Skeletal muscle satellite cell (primary cell): Measurements from ENCODE around the gene UNKL. TPM values are rescaled to one million over a fixed set of nuclear protein-coding genes. Genes with fewer than 3 reads are reported as not detected.

Experiments used
- H3K27me3 ChIP-seq: 2 replicates; pipeline ENCODE4 v1.7.0; 2013; ENCODE audit warnings: low read length; ENCODE audit not compliant: control insufficient read depth, insufficient read depth
- H3K36me3 ChIP-seq: 2 replicates; pipeline ENCODE4 v1.7.0; 2013; ENCODE audit warnings: mild to moderate bottlenecking, control low read depth, low read length; ENCODE audit not compliant: insufficient read depth
- H3K4me1 ChIP-seq: 2 replicates; pipeline ENCODE4 v1.7.0; 2013; ENCODE audit warnings: low read length; ENCODE audit not compliant: control insufficient read depth, insufficient read depth
- H3K4me2 ChIP-seq: 2 replicates; pipeline ENCODE4 v1.7.0; 2013; ENCODE audit warnings: mild to moderate bottlenecking, low read length
- H3K4me3 ChIP-seq: 2 replicates; pipeline ENCODE4 v1.7.0; 2013; ENCODE audit warnings: low read length
- H3K9ac ChIP-seq: 2 replicates; pipeline ENCODE4 v1.7.0; 2013; ENCODE audit warnings: mild to moderate bottlenecking, low read depth, low read length, moderate library complexity
- H3K9me3 ChIP-seq: replicated peaks from 2 replicates; pipeline ENCODE4 v1.7.0; 2013; ENCODE audit warnings: mild to moderate bottlenecking, control low read depth, low read length
- total RNA-seq: library from RNA; depleted of rRNA; stranded (reverse); fragments of >200 nt; gene quantifications from 2 replicates; pipeline ENCODE4 v1.2.3, GENCODE V29; 2012; rRNA removed

Gene UNKL
- 7.1 and 7.4 TPM in 2 replicates for total RNA-seq

- H3K4me1 ChIP-seq, result no peaks in the 10 kb centered on the region
- no peaks in the 10 kb centered on the region for H3K27me3 ChIP-seq
- H3K4me3 ChIP-seq, result peak within 1 kb of the TSS; percentile 88
- no peaks in the 10 kb centered on the region for H3K9me3 ChIP-seq
- peak within 1 kb of the TSS; percentile 94 for H3K4me2 ChIP-seq
- no peaks in the 10 kb centered on the region for H3K36me3 ChIP-seq
- H3K9ac ChIP-seq, result peak within 1 kb of the TSS; percentile 87
Measured at GRCh38 chr16:1414532-1415260, at the start of gene UNKL. Gene UNKL (minus strand): TSS chr16:1414704. CDS start chr16:1414691, 13 bp downstream.

GRCh38 chr16:1461146-1461545 is 46.6 kb upstream of the UNKL start:
- no peak overlapping the region for H3K4me2 ChIP-seq
- H3K36me3 ChIP-seq, result peaks cover 11% of the 10 kb centered on the region
- H3K9ac ChIP-seq, result no peak overlapping the region
- H3K4me3 ChIP-seq, result no peak overlapping the region
- H3K9me3 ChIP-seq, result no peaks in the 10 kb centered on the region
- H3K4me1 ChIP-seq, result no peaks in the 10 kb centered on the region
- H3K27me3 ChIP-seq, result no peaks in the 10 kb centered on the region

- Histone ChIP-seq H3K36me3 (peaks cover 15% of the 10 kb centered on the region), H3K9me3 (no peaks in the 10 kb centered on the region), H3K4me3 (no peak overlapping the region), H3K4me1 (no peaks in the 10 kb centered on the region), H3K27me3 (no peaks in the 10 kb centered on the region), H3K9ac (no peak overlapping the region), H3K4me2 (no peak overlapping the region)
Measured at GRCh38 chr16:1460602-1461138, 46.2 kb upstream of the UNKL start.

- Histone ChIP-seq H3K9ac (no peak overlapping the region), H3K4me3 (no peak overlapping the region), H3K9me3 (no peaks in the 10 kb centered on the region), H3K4me1 (no peaks in the 10 kb centered on the region), H3K4me2 (no peak overlapping the region), H3K36me3 (peaks cover 22% of the 10 kb centered on the region), H3K27me3 (no peaks in the 10 kb centered on the region)
Measured at GRCh38 chr16:1459967-1460366, 45.5 kb upstream of the UNKL start.

GRCh38 chr16:1458977-1459341 is 44.5 kb upstream of the UNKL start:
- Histone ChIP-seq H3K4me1 (no peaks in the 10 kb centered on the region), H3K4me3 (no peak overlapping the region), H3K9ac (no peak overlapping the region), H3K9me3 (no peaks in the 10 kb centered on the region), H3K4me2 (no peak overlapping the region), H3K36me3 (peaks cover 31% of the 10 kb centered on the region), H3K27me3 (no peaks in the 10 kb centered on the region)

- no peaks in the 10 kb centered on the region for H3K9me3 ChIP-seq
- peaks cover 36% of the 10 kb centered on the region for H3K36me3 ChIP-seq
- no peak overlapping the region for H3K4me3 ChIP-seq
- no peak overlapping the region for H3K9ac ChIP-seq
- no peaks in the 10 kb centered on the region for H3K4me1 ChIP-seq
- no peaks in the 10 kb centered on the region for H3K27me3 ChIP-seq
- H3K4me2 ChIP-seq, result no peak overlapping the region
Measured at GRCh38 chr16:1458336-1458976, 44.0 kb upstream of the UNKL start.

- H3K4me2 ChIP-seq, result no peak overlapping the region
- H3K4me1 ChIP-seq, result no peaks in the 10 kb centered on the region
- H3K4me3 ChIP-seq, result no peak overlapping the region
- peaks cover 38% of the 10 kb centered on the region for H3K36me3 ChIP-seq
- H3K9ac ChIP-seq, result no peak overlapping the region
- no peaks in the 10 kb centered on the region for H3K9me3 ChIP-seq
- H3K27me3 ChIP-seq, result no peaks in the 10 kb centered on the region
Measured at GRCh38 chr16:1457489-1458245, 43.2 kb upstream of the UNKL start.

GRCh38 chr16:1456951-1457350 is 42.4 kb upstream of the UNKL start:
- H3K4me1 ChIP-seq, result no peaks in the 10 kb centered on the region
- no peaks in the 10 kb centered on the region for H3K27me3 ChIP-seq
- no peak overlapping the region for H3K4me3 ChIP-seq
- H3K36me3 ChIP-seq, result peaks cover 45% of the 10 kb centered on the region
- H3K9ac ChIP-seq, result no peak overlapping the region
- H3K9me3 ChIP-seq, result no peaks in the 10 kb centered on the region
- H3K4me2 ChIP-seq, result no peak overlapping the region

GRCh38 chr16:1455190-1456171 is 41.0 kb upstream of the UNKL start:
- no peaks in the 10 kb centered on the region for H3K27me3 ChIP-seq
- H3K9me3 ChIP-seq, result no peaks in the 10 kb centered on the region
- no peaks in the 10 kb centered on the region for H3K4me1 ChIP-seq
- H3K4me2 ChIP-seq, result no peak overlapping the region
- H3K4me3 ChIP-seq, result no peak overlapping the region
- H3K36me3 ChIP-seq, result peaks cover 54% of the 10 kb centered on the region
- no peak overlapping the region for H3K9ac ChIP-seq

GRCh38 chr16:1454561-1454960 is 40.1 kb upstream of the UNKL start:
- Histone ChIP-seq H3K9me3 (no peaks in the 10 kb centered on the region), H3K4me2 (no peak overlapping the region), H3K4me1 (no peaks in the 10 kb centered on the region), H3K27me3 (no peaks in the 10 kb centered on the region), H3K36me3 (peaks cover 57% of the 10 kb centered on the region), H3K4me3 (no peak overlapping the region), H3K9ac (no peak overlapping the region)
